GM23338 (cell line): ENCODE measurements around the gene CYGB.

Source experiments
- CREB1 ChIP-seq: fragments of 250-450 bp; sonication (Bioruptor Pico); IDR thresholded peaks from 2 replicates; pipeline ENCODE4 v1.5.0; 2020; ENCODE audit warnings: low read depth, mild to moderate bottlenecking, moderate library complexity
- CTCF ChIP-seq, 2 experiments: fragments of 200-600 bp in 1 of 2; sonication (generic) in 1 of 2; conservative IDR thresholded peaks; 2 replicates each; pipeline versions ENCODE4 v1.5.1 to v1.6.1; 2016 to 2017; ENCODE audit warnings: antibody characterized with exemption in 2 of 2, low read depth in 2 of 2, mild to moderate bottlenecking in 2 of 2, moderate library complexity in 1 of 2
- EZH2 ChIP-seq: fragments of 200-600 bp; sonication (generic); IDR thresholded peaks from one replicate; pipeline ENCODE4 v1.8.0; 2017; ENCODE audit warnings: antibody characterized with exemption, mild to moderate bottlenecking, low read depth; ENCODE audit not compliant: unreplicated experiment
- EZH2phosphoT487 ChIP-seq: fragments of 200-600 bp; sonication (generic); IDR thresholded peaks from one replicate; pipeline ENCODE4 v1.8.1; 2018; ENCODE audit warnings: antibody characterized with exemption; ENCODE audit not compliant: unreplicated experiment
- JUNB ChIP-seq: IDR thresholded peaks from one replicate; pipeline ENCODE4 v1.6.1; 2016; ENCODE audit warnings: antibody characterized with exemption; ENCODE audit not compliant: unreplicated experiment
- NANOG ChIP-seq: IDR thresholded peaks from 2 replicates; pipeline ENCODE4 v1.6.1; 2016; ENCODE audit warnings: antibody characterized with exemption, borderline replicate concordance
- POLR2AphosphoS5 ChIP-seq: IDR thresholded peaks from 2 replicates; pipeline ENCODE4 v1.6.1; 2016; ENCODE audit warnings: antibody characterized with exemption, low read depth
- STAT1 ChIP-seq: IDR thresholded peaks from one replicate; pipeline ENCODE4 v1.6.1; 2016; ENCODE audit warnings: antibody characterized with exemption; ENCODE audit not compliant: unreplicated experiment
- ZNF114 ChIP-seq: fragments of 250-450 bp; sonication (Bioruptor Pico); IDR thresholded peaks from 2 replicates; pipeline ENCODE4 v1.5.0; 2020; ENCODE audit warnings: mild to moderate bottlenecking, moderate library complexity
- ZNF331 ChIP-seq: fragments of 250-450 bp; sonication (Bioruptor Pico); IDR thresholded peaks from 2 replicates; pipeline ENCODE4 v1.5.0; 2020; ENCODE audit warnings: low read depth, mild to moderate bottlenecking, moderate library complexity
- TF ChIP-seq, protein P1 (sequence below): IDR thresholded peaks from one replicate; pipeline ENCODE4 v1.6.1; 2018; ENCODE audit warnings: antibody characterized with exemption; ENCODE audit not compliant: unreplicated experiment
- TF ChIP-seq, protein P2 (sequence below): IDR thresholded peaks from 2 replicates; pipeline ENCODE4 v1.6.1; 2016; ENCODE audit warnings: antibody characterized with exemption
- TF ChIP-seq, protein P3 (sequence below): fragments of 250-450 bp; sonication (Bioruptor Pico); IDR thresholded peaks from 2 replicates; pipeline ENCODE4 v1.5.0; 2020; ENCODE audit warnings: mild to moderate bottlenecking, moderate library complexity

DNA sequence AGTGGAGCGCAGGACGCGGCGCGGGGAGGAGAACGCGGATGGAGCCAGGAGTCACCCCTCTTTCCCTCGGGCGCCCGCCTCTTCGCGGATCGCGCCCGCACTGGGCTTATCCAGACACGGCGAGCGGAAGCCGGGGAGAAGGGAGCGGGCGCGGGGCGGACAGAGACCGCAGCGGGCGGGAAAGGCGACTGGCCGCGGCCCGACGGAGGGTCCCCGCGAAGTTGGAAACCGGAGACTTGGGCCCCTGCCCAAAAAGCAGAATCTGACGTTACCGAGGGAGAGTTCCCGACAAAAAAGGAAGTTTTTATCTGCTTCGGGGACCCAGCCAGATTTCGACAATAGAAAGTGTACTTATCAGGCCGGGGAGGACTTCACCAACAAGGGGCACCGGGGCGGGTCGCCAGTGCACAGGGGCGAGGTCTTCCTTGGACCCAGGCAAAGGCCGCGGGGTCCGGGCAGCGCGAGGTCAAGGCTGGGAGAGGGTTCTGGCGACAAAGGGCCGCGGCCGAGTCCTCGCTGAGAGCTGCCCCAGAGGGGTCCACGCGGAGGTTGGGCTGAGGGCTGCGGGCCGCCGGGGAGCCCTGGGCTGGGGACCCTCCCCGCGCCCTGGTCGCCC is 47.6 kb upstream of the CYGB start:
- TF ChIP-seq, protein P1, sequence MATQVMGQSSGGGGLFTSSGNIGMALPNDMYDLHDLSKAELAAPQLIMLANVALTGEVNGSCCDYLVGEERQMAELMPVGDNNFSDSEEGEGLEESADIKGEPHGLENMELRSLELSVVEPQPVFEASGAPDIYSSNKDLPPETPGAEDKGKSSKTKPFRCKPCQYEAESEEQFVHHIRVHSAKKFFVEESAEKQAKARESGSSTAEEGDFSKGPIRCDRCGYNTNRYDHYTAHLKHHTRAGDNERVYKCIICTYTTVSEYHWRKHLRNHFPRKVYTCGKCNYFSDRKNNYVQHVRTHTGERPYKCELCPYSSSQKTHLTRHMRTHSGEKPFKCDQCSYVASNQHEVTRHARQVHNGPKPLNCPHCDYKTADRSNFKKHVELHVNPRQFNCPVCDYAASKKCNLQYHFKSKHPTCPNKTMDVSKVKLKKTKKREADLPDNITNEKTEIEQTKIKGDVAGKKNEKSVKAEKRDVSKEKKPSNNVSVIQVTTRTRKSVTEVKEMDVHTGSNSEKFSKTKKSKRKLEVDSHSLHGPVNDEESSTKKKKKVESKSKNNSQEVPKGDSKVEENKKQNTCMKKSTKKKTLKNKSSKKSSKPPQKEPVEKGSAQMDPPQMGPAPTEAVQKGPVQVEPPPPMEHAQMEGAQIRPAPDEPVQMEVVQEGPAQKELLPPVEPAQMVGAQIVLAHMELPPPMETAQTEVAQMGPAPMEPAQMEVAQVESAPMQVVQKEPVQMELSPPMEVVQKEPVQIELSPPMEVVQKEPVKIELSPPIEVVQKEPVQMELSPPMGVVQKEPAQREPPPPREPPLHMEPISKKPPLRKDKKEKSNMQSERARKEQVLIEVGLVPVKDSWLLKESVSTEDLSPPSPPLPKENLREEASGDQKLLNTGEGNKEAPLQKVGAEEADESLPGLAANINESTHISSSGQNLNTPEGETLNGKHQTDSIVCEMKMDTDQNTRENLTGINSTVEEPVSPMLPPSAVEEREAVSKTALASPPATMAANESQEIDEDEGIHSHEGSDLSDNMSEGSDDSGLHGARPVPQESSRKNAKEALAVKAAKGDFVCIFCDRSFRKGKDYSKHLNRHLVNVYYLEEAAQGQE: no peak
- TF ChIP-seq CTCF (conservative IDR thresholded peaks at IDR 0.05; ENCODE audit: low read depth in 2 of 2): no peak
- TF ChIP-seq POLR2AphosphoS5: no peak
- TF ChIP-seq EZH2phosphoT487: peak; percentile 26
- TF ChIP-seq EZH2: peak; percentile 92
- TF ChIP-seq ZNF331 (CRISPR knock-in tag): no peak
- TF ChIP-seq JUNB: no peak
- TF ChIP-seq CREB1 (CRISPR knock-in tag): no peak
- TF ChIP-seq STAT1: no peak
- TF ChIP-seq, protein P2, sequence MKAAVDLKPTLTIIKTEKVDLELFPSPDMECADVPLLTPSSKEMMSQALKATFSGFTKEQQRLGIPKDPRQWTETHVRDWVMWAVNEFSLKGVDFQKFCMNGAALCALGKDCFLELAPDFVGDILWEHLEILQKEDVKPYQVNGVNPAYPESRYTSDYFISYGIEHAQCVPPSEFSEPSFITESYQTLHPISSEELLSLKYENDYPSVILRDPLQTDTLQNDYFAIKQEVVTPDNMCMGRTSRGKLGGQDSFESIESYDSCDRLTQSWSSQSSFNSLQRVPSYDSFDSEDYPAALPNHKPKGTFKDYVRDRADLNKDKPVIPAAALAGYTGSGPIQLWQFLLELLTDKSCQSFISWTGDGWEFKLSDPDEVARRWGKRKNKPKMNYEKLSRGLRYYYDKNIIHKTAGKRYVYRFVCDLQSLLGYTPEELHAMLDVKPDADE: no peak
- no peak for TF ChIP-seq NANOG
- TF ChIP-seq, protein P3, sequence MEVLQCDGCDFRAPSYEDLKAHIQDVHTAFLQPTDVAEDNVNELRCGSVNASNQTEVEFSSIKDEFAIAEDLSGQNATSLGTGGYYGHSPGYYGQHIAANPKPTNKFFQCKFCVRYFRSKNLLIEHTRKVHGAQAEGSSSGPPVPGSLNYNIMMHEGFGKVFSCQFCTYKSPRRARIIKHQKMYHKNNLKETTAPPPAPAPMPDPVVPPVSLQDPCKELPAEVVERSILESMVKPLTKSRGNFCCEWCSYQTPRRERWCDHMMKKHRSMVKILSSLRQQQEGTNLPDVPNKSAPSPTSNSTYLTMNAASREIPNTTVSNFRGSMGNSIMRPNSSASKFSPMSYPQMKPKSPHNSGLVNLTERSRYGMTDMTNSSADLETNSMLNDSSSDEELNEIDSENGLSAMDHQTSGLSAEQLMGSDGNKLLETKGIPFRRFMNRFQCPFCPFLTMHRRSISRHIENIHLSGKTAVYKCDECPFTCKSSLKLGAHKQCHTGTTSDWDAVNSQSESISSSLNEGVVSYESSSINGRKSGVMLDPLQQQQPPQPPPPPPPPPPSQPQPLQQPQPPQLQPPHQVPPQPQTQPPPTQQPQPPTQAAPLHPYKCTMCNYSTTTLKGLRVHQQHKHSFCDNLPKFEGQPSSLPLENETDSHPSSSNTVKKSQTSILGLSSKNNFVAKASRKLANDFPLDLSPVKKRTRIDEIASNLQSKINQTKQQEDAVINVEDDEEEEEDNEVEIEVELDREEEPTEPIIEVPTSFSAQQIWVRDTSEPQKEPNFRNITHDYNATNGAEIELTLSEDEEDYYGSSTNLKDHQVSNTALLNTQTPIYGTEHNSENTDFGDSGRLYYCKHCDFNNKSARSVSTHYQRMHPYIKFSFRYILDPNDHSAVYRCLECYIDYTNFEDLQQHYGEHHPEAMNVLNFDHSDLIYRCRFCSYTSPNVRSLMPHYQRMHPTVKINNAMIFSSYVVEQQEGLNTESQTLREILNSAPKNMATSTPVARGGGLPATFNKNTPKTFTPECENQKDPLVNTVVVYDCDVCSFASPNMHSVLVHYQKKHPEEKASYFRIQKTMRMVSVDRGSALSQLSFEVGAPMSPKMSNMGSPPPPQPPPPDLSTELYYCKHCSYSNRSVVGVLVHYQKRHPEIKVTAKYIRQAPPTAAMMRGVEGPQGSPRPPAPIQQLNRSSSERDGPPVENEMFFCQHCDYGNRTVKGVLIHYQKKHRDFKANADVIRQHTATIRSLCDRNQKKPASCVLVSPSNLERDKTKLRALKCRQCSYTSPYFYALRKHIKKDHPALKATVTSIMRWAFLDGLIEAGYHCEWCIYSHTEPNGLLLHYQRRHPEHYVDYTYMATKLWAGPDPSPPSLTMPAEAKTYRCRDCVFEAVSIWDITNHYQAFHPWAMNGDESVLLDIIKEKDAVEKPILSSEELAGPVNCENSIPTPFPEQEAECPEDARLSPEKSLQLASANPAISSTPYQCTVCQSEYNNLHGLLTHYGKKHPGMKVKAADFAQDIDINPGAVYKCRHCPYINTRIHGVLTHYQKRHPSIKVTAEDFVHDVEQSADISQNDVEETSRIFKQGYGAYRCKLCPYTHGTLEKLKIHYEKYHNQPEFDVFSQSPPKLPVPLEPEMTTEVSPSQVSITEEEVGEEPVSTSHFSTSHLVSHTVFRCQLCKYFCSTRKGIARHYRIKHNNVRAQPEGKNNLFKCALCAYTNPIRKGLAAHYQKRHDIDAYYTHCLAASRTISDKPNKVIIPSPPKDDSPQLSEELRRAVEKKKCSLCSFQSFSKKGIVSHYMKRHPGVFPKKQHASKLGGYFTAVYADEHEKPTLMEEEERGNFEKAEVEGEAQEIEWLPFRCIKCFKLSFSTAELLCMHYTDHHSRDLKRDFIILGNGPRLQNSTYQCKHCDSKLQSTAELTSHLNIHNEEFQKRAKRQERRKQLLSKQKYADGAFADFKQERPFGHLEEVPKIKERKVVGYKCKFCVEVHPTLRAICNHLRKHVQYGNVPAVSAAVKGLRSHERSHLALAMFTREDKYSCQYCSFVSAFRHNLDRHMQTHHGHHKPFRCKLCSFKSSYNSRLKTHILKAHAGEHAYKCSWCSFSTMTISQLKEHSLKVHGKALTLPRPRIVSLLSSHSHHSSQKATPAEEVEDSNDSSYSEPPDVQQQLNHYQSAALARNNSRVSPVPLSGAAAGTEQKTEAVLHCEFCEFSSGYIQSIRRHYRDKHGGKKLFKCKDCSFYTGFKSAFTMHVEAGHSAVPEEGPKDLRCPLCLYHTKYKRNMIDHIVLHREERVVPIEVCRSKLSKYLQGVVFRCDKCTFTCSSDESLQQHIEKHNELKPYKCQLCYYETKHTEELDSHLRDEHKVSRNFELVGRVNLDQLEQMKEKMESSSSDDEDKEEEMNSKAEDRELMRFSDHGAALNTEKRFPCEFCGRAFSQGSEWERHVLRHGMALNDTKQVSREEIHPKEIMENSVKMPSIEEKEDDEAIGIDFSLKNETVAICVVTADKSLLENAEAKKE: no peak
- no peak for TF ChIP-seq ZNF114
